K562 (cell line): Measurements from ENCODE around the gene ADGRL3. TPM values are rescaled to one million over a fixed set of nuclear protein-coding genes. Genes with fewer than 3 reads are reported as not detected.

Source experiments
- ATAC-seq: fragments of 200-7000 bp; cut with Tn5 transposase; 3 replicates; pipeline ENCODE4 v1.9.1; 2020; ENCODE audit warnings: moderate library complexity
- BruUV-seq: library from RNA; stranded (reverse); fragments of 400-500 nt; replicated peaks from 2 replicates; lab custom pipeline; 2021; lab: Mats Ljungman, UMichigan
- CTCF ChIA-PET: fragments of 300-600 bp; formaldehyde crosslinking; extraction: SDS; loops from one replicate; lab custom pipeline; 2021; ENCODE audit warnings: low intra/inter-chr PET ratio; lab: Yijun Ruan, JAX
- POLR2A ChIA-PET: fragments of 300-600, 350-650 bp; sonication (Branson Sonifier 250); formaldehyde crosslinking; extraction: SDS; loops from one replicate; lab custom pipeline; 2021; ENCODE audit warnings: antibody characterized with exemption, inconsistent platforms; lab: Yijun Ruan, JAX
- DNase-seq, 4 experiments: peaks; one replicate each; pipeline versions ENCODE4 v3.0.0 to v3.0.0-alpha.2; 2011 to 2018; ENCODE audit warnings: low spot score in 3 of 4, mixed read lengths in 3 of 4; ENCODE audit errors: extremely low read depth in 1 of 4
- FAIRE-seq: peaks from 2 replicates; lab custom pipeline; 2011; peaks lifted over from hg19 to GRCh38; lab: Jason Lieb, UNC
- H2AFZ ChIP-seq: 2 replicates; pipeline ENCODE4 v1.6.0; 2011; ENCODE audit warnings: low read depth, low read length, control low read depth, inconsistent platforms
- H3K27ac ChIP-seq: fragments of 200-600 bp; 3 replicates; pipeline ENCODE4 v1.8.0; 2011; ENCODE audit warnings: low read depth, mild to moderate bottlenecking, control low read depth, inconsistent platforms, low read length, moderate library complexity, mixed read lengths; ENCODE audit errors: extremely low read depth
- H3K27me3 ChIP-seq, 2 experiments: fragments of 300-600 bp in 1 of 2; 2 replicates in 1 of 2; 3 replicates in 1 of 2; pipeline versions ENCODE4 v1.6.0 to v1.8.0; 2011; ENCODE audit warnings: inconsistent platforms in 2 of 2, low read length in 2 of 2, mild to moderate bottlenecking in 1 of 2, mixed read lengths in 1 of 2, moderate library complexity in 1 of 2; ENCODE audit not compliant: control insufficient read depth in 2 of 2, insufficient read depth in 2 of 2
- H3K36me3 ChIP-seq: fragments of 300-600 bp; 3 replicates; pipeline ENCODE4 v1.8.0; 2011; ENCODE audit warnings: mild to moderate bottlenecking, low read length, inconsistent platforms; ENCODE audit not compliant: control insufficient read depth, insufficient read depth
- H3K4me1 ChIP-seq, 2 experiments: fragments of 200-600 bp in 1 of 2; replicated peaks in 1 of 2; 2 replicates in 1 of 2; 3 replicates in 1 of 2; pipeline versions ENCODE4 v1.5.1 to v1.8.0; 2011; ENCODE audit warnings: inconsistent platforms in 2 of 2, low read length in 2 of 2, mild to moderate bottlenecking in 1 of 2, mixed read lengths in 1 of 2, moderate library complexity in 1 of 2; ENCODE audit not compliant: control insufficient read depth in 2 of 2, insufficient read depth in 2 of 2
- H3K4me2 ChIP-seq: 2 replicates; pipeline ENCODE4 v1.6.1; 2011; ENCODE audit warnings: low read length, control low read depth, inconsistent platforms, mixed read lengths; ENCODE audit not compliant: insufficient read depth
- H3K4me3 ChIP-seq: fragments of 200-600 bp; sonication (generic), shearing (Covaris generic); 2 replicates; pipeline ENCODE4 v1.5.1; 2016; ENCODE audit warnings: control low read depth, inconsistent platforms
- H3K79me2 ChIP-seq: fragments of 200-600 bp; 3 replicates; pipeline ENCODE4 v1.8.0; 2011; ENCODE audit warnings: low read length, inconsistent platforms; ENCODE audit not compliant: control insufficient read depth, insufficient read depth
- H3K9ac ChIP-seq, 2 experiments: 2 replicates each; pipeline versions ENCODE4 v1.6.0 to v1.6.1; 2011; ENCODE audit warnings: low read depth in 2 of 2, low read length in 2 of 2, control low read depth in 1 of 2, inconsistent platforms in 1 of 2, mild to moderate bottlenecking in 1 of 2, mixed read lengths in 1 of 2; ENCODE audit not compliant: insufficient read depth in 1 of 2
- H3K9me1 ChIP-seq: one replicate; pipeline ENCODE4 v1.6.0; 2011; ENCODE audit warnings: inconsistent platforms, mild to moderate bottlenecking, low read length, moderate library complexity; ENCODE audit not compliant: control insufficient read depth, insufficient read depth
- H3K9me3 ChIP-seq: replicated peaks from 2 replicates; pipeline ENCODE4 v1.5.1; 2011; ENCODE audit warnings: low read depth, low read length, inconsistent platforms; ENCODE audit not compliant: control insufficient read depth, insufficient read depth
- H4K20me1 ChIP-seq: replicated peaks from 2 replicates; pipeline ENCODE4 v1.6.1; 2011; ENCODE audit warnings: low read length, inconsistent platforms, mixed read lengths; ENCODE audit not compliant: control insufficient read depth, insufficient read depth
- ARID2 ChIP-seq: fragments of 450-650 bp; IDR thresholded peaks from 2 replicates; pipeline ENCODE4 v1.6.1; 2017; ENCODE audit warnings: antibody characterized with exemption, mild to moderate bottlenecking
- CBFA2T3 ChIP-seq: fragments of 450-650 bp; IDR thresholded peaks from 2 replicates; pipeline ENCODE4 v1.6.1; 2017
- DDX20 ChIP-seq: fragments of 450-650 bp; IDR thresholded peaks from 2 replicates; pipeline ENCODE4 v1.6.1; 2016; ENCODE audit warnings: missing genetic modification characterization, low read depth, mild to moderate bottlenecking, missing compliant biosample characterization, moderate library complexity
- HCFC1 ChIP-seq: IDR thresholded peaks from 2 replicates; pipeline ENCODE4 v1.6.1; 2012; ENCODE audit warnings: low read depth, low read length, improper control_type of control experiment
- LCOR ChIP-seq: sonication (generic); formaldehyde crosslinking; IDR thresholded peaks from 2 replicates; pipeline ENCODE4 v1.8.0; 2022; ENCODE audit warnings: mild to moderate bottlenecking, missing genetic modification reagents
- RUNX1 ChIP-seq: sonication (generic); IDR thresholded peaks from 2 replicates; pipeline ENCODE4 v1.6.1; 2016; ENCODE audit warnings: antibody characterized with exemption, low read depth
- SMAD3 ChIP-seq: fragments of 450-650 bp; formaldehyde crosslinking; conservative IDR thresholded peaks from 2 replicates; pipeline ENCODE4 v1.4.0; 2020; ENCODE audit warnings: mild to moderate bottlenecking
- TFAM ChIP-seq: fragments of 250-450 bp; sonication (Bioruptor Pico); conservative IDR thresholded peaks from 2 replicates; pipeline ENCODE4 v1.5.0; 2021; ENCODE audit warnings: mild to moderate bottlenecking, moderate library complexity
- ZNF140 ChIP-seq: fragments of 250-450 bp; sonication (Bioruptor Pico); IDR thresholded peaks from 2 replicates; pipeline ENCODE4 v1.8.0; 2021; ENCODE audit warnings: moderate library complexity, mild to moderate bottlenecking, inconsistent platforms
- ZNF696 ChIP-seq: fragments of 250-450 bp; sonication (Bioruptor Pico); conservative IDR thresholded peaks from 2 replicates; pipeline ENCODE4 v1.4.0; 2020; ENCODE audit warnings: mild to moderate bottlenecking, moderate library complexity
- WGBS: fragments of 100-300 bp; shearing (Covaris generic); methylation state at CpG from one replicate; pipeline ENCODE4 v1.1.6; 2016; ENCODE audit warnings: low coverage, mixed read lengths; ENCODE audit not compliant: insufficient coverage; ENCODE audit errors: missing lambda C conversion rate; 5-methylcytosine and 5-hydroxymethylcytosine counted together
- in situ Hi-C: fragments of 300-500 bp; cut with MboI; formaldehyde crosslinking; loops from 4 replicates; pipeline ENCODE4 v1.15.0; 2018; ENCODE audit warnings: inconsistent platforms, mixed read lengths
- intact Hi-C: fragments of 100-400 bp; cut with micrococcal nuclease; formaldehyde crosslinking; loops from 2 replicates; pipeline ENCODE4 v1.14.2; 2022
- polyA plus RNA-seq, 8 experiments: library from polyadenylated mRNA; depleted of rRNA in 4 of 8; stranded (reverse) in 5 of 8; unstranded in 3 of 8; fragments of >200 nt; fragmentation: Nextera tagmentation in 2 of 8; fragmentation: Illumina TruSeq in 1 of 8; extraction: Ambion mirVana in 2 of 8; extraction: Trizol in 1 of 8; gene quantifications; 2 replicates each; pipeline versions ENCODE4 v1.2.1 to v1.2.3, GENCODE V29; 2011 to 2014; ENCODE audit warnings: inconsistent platforms in 1 of 8, missing spikeins in 1 of 8
- total RNA-seq, 7 experiments: library from RNA; depleted of rRNA in 6 of 7; stranded (reverse); fragments of >200 nt in 6 of 7; fragmentation: Illumina TruSeq in 2 of 7; extraction: Trizol in 2 of 7; gene quantifications; 2 replicates each; pipeline versions ENCODE4 v1.2.1 to v1.2.3, GENCODE V29; 2011 to 2021; ENCODE audit warnings: low replicate concordance in 1 of 7
- TF ChIP-seq, protein P1 (sequence below), 2 experiments: IDR thresholded peaks in 1 of 2; conservative IDR thresholded peaks in 1 of 2; 2 replicates each; pipeline ENCODE4 v1.6.1; 2016; ENCODE audit warnings: low read depth in 2 of 2, mild to moderate bottlenecking in 1 of 2, missing compliant biosample characterization in 1 of 2, missing genetic modification characterization in 1 of 2, moderate library complexity in 1 of 2
- TF ChIP-seq, protein P2 (sequence below): fragments of 250-450 bp; sonication (Bioruptor Pico); IDR thresholded peaks from 2 replicates; pipeline ENCODE4 v1.8.0; 2021; ENCODE audit warnings: borderline replicate concordance, mild to moderate bottlenecking, moderate library complexity; ENCODE audit not compliant: poor library complexity, severe bottlenecking
- TF ChIP-seq, protein P3 (sequence below): fragments of 450-650 bp; IDR thresholded peaks from 2 replicates; pipeline ENCODE4 v1.6.1; 2016; ENCODE audit warnings: missing biosample characterization, missing genetic modification characterization
- TF ChIP-seq, protein P4 (sequence below): IDR thresholded peaks from 2 replicates; pipeline ENCODE4 v1.6.1; 2012; ENCODE audit warnings: low read depth, low read length, improper control_type of control experiment, borderline replicate concordance

ADGRL3 gene
- total and polyA plus RNA-seq, 9 of the 15 experiments (the other 6 are each of a cell fraction or from before 2014, with no cell fraction given), result 0.03 to 0.14 (median 0.04) TPM; not detected in 2

DNA sequence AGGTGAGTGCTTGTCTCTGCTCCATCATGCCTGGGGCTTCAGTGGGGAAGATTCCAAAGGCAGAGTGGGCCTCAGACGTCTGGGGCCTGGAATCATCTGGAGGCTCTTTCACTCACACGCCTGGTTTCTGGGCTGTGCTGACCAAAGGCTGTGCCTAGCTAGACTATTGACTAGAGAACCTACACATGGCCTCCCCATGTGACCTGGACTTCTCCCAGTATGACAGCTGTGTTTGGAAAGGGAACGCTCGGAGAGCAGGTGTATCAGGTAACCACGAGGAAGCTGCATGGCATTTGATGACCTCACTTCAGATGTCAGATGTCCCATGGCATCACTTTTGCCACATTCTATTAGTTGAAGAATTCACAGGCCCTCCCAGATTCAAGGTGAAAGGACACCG lies 51.0 kb downstream of the ADGRL3 start (continued):
- no peak for TF ChIP-seq TFAM
- TF ChIP-seq ZNF696 (CRISPR knock-in tag), result no peak

DNA sequence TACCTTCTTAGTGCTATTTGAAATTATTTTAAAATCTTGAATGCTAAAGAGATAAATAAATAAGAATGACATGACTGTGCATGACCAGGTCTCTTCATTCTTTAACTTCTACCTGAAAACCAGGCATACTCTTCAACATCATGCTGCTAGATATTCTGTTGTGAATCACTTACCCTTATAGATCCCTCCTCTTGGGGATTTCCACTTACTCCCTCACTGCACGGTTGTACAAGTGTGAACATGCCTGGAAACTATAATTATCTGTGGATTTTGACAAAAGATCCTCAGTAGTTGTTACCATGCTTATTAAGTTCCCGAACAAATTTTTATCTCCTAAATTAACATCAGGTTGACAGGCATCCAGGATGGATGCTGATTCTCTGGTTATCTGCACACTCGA lies 54.3 kb downstream of the ADGRL3 start:
- Histone ChIP-seq H3K4me1 (no peaks in the 10 kb centered on the region), H3K27me3 (no peaks in the 10 kb centered on the region), H4K20me1 (no peaks in the 10 kb centered on the region), H3K27ac (no peak overlapping the region), H3K9me3 (no peaks in the 10 kb centered on the region), H3K4me2 (no peak overlapping the region), H3K36me3 (no peaks in the 10 kb centered on the region), H3K4me3 (no peak overlapping the region), H3K9me1 (no peaks in the 10 kb centered on the region), H2AFZ (no peak overlapping the region), H3K79me2 (no peaks in the 10 kb centered on the region), H3K9ac (no peak overlapping the region)
- FAIRE-seq (no peak), DNase-seq (no peak), ATAC-seq (no peak)
- POLR2A ChIA-PET, result no interaction called here
- WGBS, result 2% methylated on average over 3 of the region's 3 CpGs
- BruUV-seq, result no TSS peak
- intact Hi-C loops (no loop called here), in situ Hi-C loops (no loop called here)
- CTCF ChIA-PET, result no interaction called here
- TF ChIP-seq DDX20 (tag) (no peak), ZNF140 (CRISPR knock-in tag) (no peak), RUNX1 (no peak), CBFA2T3 (no peak), HCFC1 (no peak), ARID2 (no peak), LCOR (CRISPR knock-in tag) (no peak), SMAD3 (no peak)
- TF ChIP-seq, protein P1, sequence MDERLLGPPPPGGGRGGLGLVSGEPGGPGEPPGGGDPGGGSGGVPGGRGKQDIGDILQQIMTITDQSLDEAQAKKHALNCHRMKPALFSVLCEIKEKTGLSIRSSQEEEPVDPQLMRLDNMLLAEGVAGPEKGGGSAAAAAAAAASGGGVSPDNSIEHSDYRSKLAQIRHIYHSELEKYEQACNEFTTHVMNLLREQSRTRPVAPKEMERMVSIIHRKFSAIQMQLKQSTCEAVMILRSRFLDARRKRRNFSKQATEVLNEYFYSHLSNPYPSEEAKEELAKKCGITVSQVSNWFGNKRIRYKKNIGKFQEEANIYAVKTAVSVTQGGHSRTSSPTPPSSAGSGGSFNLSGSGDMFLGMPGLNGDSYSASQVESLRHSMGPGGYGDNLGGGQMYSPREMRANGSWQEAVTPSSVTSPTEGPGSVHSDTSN (CRISPR knock-in tag; IDR thresholded peaks at IDR 0.05; ENCODE audit: low read depth), result no peak
- TF ChIP-seq, protein P1 (tag; conservative IDR thresholded peaks at IDR 0.05; ENCODE audit: low read depth), result no peak
- TF ChIP-seq, protein P2, sequence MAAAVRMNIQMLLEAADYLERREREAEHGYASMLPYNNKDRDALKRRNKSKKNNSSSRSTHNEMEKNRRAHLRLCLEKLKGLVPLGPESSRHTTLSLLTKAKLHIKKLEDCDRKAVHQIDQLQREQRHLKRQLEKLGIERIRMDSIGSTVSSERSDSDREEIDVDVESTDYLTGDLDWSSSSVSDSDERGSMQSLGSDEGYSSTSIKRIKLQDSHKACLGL (CRISPR knock-in tag), result no peak
- TF ChIP-seq, protein P3, sequence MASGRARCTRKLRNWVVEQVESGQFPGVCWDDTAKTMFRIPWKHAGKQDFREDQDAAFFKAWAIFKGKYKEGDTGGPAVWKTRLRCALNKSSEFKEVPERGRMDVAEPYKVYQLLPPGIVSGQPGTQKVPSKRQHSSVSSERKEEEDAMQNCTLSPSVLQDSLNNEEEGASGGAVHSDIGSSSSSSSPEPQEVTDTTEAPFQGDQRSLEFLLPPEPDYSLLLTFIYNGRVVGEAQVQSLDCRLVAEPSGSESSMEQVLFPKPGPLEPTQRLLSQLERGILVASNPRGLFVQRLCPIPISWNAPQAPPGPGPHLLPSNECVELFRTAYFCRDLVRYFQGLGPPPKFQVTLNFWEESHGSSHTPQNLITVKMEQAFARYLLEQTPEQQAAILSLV (tag), result no peak
- TF ChIP-seq, protein P4, sequence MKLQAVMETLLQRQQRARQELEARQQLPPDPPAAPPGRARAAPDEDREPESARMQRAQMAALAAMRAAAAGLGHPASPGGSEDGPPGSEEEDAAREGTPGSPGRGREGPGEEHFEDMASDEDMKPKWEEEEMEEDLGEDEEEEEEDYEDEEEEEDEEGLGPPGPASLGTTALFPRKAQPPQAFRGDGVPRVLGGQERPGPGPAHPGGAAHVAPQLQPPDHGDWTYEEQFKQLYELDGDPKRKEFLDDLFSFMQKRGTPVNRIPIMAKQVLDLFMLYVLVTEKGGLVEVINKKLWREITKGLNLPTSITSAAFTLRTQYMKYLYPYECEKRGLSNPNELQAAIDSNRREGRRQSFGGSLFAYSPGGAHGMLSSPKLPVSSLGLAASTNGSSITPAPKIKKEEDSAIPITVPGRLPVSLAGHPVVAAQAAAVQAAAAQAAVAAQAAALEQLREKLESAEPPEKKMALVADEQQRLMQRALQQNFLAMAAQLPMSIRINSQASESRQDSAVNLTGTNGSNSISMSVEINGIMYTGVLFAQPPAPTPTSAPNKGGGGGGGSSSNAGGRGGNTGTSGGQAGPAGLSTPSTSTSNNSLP, result no peak
